HepG2 (cell line): Measurements from ENCODE around the gene RIN3. TPM values are rescaled to one million over a fixed set of nuclear protein-coding genes. Genes with fewer than 3 reads are reported as not detected.

Experiments
- AGO1 ChIP-seq: fragments of 200-400 bp; formaldehyde crosslinking; IDR thresholded peaks from 2 replicates; pipeline ENCODE4 v1.6.1; 2017; ENCODE audit warnings: mild to moderate bottlenecking, low read depth, low read length, moderate library complexity; ENCODE audit not compliant: poor library complexity, severe bottlenecking
- ARNTL ChIP-seq: sonication (generic); formaldehyde crosslinking; IDR thresholded peaks from 2 replicates; pipeline ENCODE4 v1.4.0; 2020; ENCODE audit warnings: mild to moderate bottlenecking, missing genetic modification reagents
- CHD4 ChIP-seq: fragments of 200-600 bp; sonication (generic); IDR thresholded peaks from 2 replicates; pipeline ENCODE4 v1.7.0; 2017; ENCODE audit warnings: mild to moderate bottlenecking, low read length, borderline replicate concordance
- EHMT2 ChIP-seq: fragments of 200-600 bp; sonication (generic); IDR thresholded peaks from 2 replicates; pipeline ENCODE4 v1.7.0; 2017; ENCODE audit warnings: antibody characterized with exemption, low read depth, low read length, borderline replicate concordance
- FOXC1 ChIP-seq: sonication (generic); formaldehyde crosslinking; IDR thresholded peaks from 2 replicates; pipeline ENCODE4 v1.8.0; 2022; ENCODE audit warnings: mild to moderate bottlenecking, missing genetic modification reagents, borderline replicate concordance
- GLMP ChIP-seq: sonication (generic); formaldehyde crosslinking; IDR thresholded peaks from 2 replicates; pipeline ENCODE4 v1.9.0; 2021; ENCODE audit warnings: missing genetic modification reagents, mild to moderate bottlenecking, borderline replicate concordance
- HMGA1 ChIP-seq: sonication (generic); formaldehyde crosslinking; conservative IDR thresholded peaks from 2 replicates; pipeline ENCODE4 v1.4.0; 2020; ENCODE audit warnings: missing genetic modification reagents
- HNRNPL ChIP-seq: fragments of 200-400 bp; formaldehyde crosslinking; IDR thresholded peaks from 2 replicates; pipeline ENCODE4 v1.6.1; 2017; ENCODE audit warnings: mild to moderate bottlenecking, low read depth, low read length
- KDM1A ChIP-seq: IDR thresholded peaks from 2 replicates; pipeline ENCODE4 v1.6.1; 2016; ENCODE audit warnings: missing compliant biosample characterization
- MAF1 ChIP-seq: sonication (generic); formaldehyde crosslinking; IDR thresholded peaks from 2 replicates; pipeline ENCODE4 v1.5.0; 2020; ENCODE audit warnings: missing genetic modification reagents, borderline replicate concordance
- MBNL3 ChIP-seq: fragments of 250-450 bp; sonication (Bioruptor Pico); conservative IDR thresholded peaks from 2 replicates; pipeline ENCODE4 v1.8.0; 2022; ENCODE audit warnings: mild to moderate bottlenecking, inconsistent platforms
- MXD3 ChIP-seq: IDR thresholded peaks from 2 replicates; pipeline ENCODE4 v1.6.1; 2016; ENCODE audit warnings: mild to moderate bottlenecking, missing biosample characterization, missing genetic modification reagents
- NR2C2 ChIP-seq: sonication (generic); formaldehyde crosslinking; IDR thresholded peaks from 2 replicates; pipeline ENCODE4 v1.4.0; 2020; ENCODE audit warnings: missing genetic modification reagents, mild to moderate bottlenecking, moderate library complexity, borderline replicate concordance
- PAX8 ChIP-seq: sonication (generic); formaldehyde crosslinking; IDR thresholded peaks from 2 replicates; pipeline ENCODE4 v1.8.0; 2022; ENCODE audit warnings: mild to moderate bottlenecking, missing genetic modification reagents, borderline replicate concordance
- POLR2A ChIP-seq, 2 experiments: IDR thresholded peaks; 2 replicates each; pipeline ENCODE4 v1.6.1; 2011; ENCODE audit warnings: low read depth in 2 of 2, low read length in 2 of 2, mild to moderate bottlenecking in 1 of 2, moderate library complexity in 1 of 2; ENCODE audit not compliant: insufficient read depth in 1 of 2
- RFX1 ChIP-seq: fragments of 450-650 bp; IDR thresholded peaks from 2 replicates; pipeline ENCODE4 v1.6.1; 2017
- SNAPC2 ChIP-seq: sonication (generic); formaldehyde crosslinking; IDR thresholded peaks from 2 replicates; pipeline ENCODE4 v1.8.1; 2022; ENCODE audit warnings: mild to moderate bottlenecking, missing genetic modification reagents
- STAG1 ChIP-seq: sonication (generic); formaldehyde crosslinking; IDR thresholded peaks from 2 replicates; pipeline ENCODE4 v1.4.0; 2020; ENCODE audit warnings: missing genetic modification reagents
- ZKSCAN5 ChIP-seq: sonication (generic); formaldehyde crosslinking; IDR thresholded peaks from 2 replicates; pipeline ENCODE4 v1.5.1; 2020; ENCODE audit warnings: mild to moderate bottlenecking, missing genetic modification reagents
- ZNF12 ChIP-seq: sonication (generic); formaldehyde crosslinking; IDR thresholded peaks from 2 replicates; pipeline ENCODE4 v1.5.0; 2020; ENCODE audit warnings: missing genetic modification reagents
- ZNF20 ChIP-seq: sonication (generic); formaldehyde crosslinking; IDR thresholded peaks from 2 replicates; pipeline ENCODE4 v1.4.0; 2020; ENCODE audit warnings: mild to moderate bottlenecking, moderate library complexity, missing genetic modification reagents
- ZNF326 ChIP-seq: sonication (generic); formaldehyde crosslinking; IDR thresholded peaks from 2 replicates; pipeline ENCODE4 v1.4.0; 2020; ENCODE audit warnings: missing genetic modification reagents, borderline replicate concordance
- ZNF350 ChIP-seq: sonication (generic); formaldehyde crosslinking; IDR thresholded peaks from 2 replicates; pipeline ENCODE4 v1.4.0; 2020; ENCODE audit warnings: mild to moderate bottlenecking, low read depth, missing genetic modification reagents, borderline replicate concordance
- ZNF543 ChIP-seq: sonication (generic); formaldehyde crosslinking; IDR thresholded peaks from 2 replicates; pipeline ENCODE4 v1.4.0; 2020; ENCODE audit warnings: mild to moderate bottlenecking, missing genetic modification reagents
- ZNF550 ChIP-seq: sonication (generic); formaldehyde crosslinking; IDR thresholded peaks from 2 replicates; pipeline ENCODE4 v1.4.0; 2020; ENCODE audit warnings: mild to moderate bottlenecking, missing genetic modification reagents, borderline replicate concordance
- ZNF564 ChIP-seq: sonication (generic); formaldehyde crosslinking; IDR thresholded peaks from 2 replicates; pipeline ENCODE4 v1.8.1; 2023; ENCODE audit warnings: mild to moderate bottlenecking, missing genetic modification reagents
- ZNF569 ChIP-seq: sonication (generic); formaldehyde crosslinking; IDR thresholded peaks from 2 replicates; pipeline ENCODE4 v1.5.0; 2020; ENCODE audit warnings: mild to moderate bottlenecking, missing genetic modification reagents, moderate library complexity, borderline replicate concordance
- ZNF737 ChIP-seq: sonication (generic); formaldehyde crosslinking; IDR thresholded peaks from 2 replicates; pipeline ENCODE4 v1.5.0; 2020; ENCODE audit warnings: missing genetic modification reagents, mild to moderate bottlenecking, borderline replicate concordance
- ZNF747 ChIP-seq: sonication (generic); formaldehyde crosslinking; IDR thresholded peaks from 2 replicates; pipeline ENCODE4 v1.8.1; 2023; ENCODE audit warnings: missing genetic modification reagents, mild to moderate bottlenecking, borderline replicate concordance
- polyA plus RNA-seq, 8 experiments: library from polyadenylated mRNA; depleted of rRNA in 3 of 8; stranded (reverse) in 7 of 8; unstranded in 1 of 8; fragments of >200 nt; fragmentation: Illumina TruSeq in 4 of 8; extraction: Trizol in 4 of 8; gene quantifications; 2 replicates each; pipeline versions ENCODE4 v1.2.1 to v1.2.3, GENCODE V29; 2011 to 2016; ENCODE audit warnings: low read depth in 4 of 8, missing spikeins in 1 of 8, mixed read lengths in 1 of 8; ENCODE audit not compliant: insufficient read depth in 1 of 8
- total RNA-seq, 5 experiments: library from RNA; depleted of rRNA; stranded (reverse); fragments of >200 nt; fragmentation: Illumina TruSeq; extraction: Trizol; gene quantifications; 2 replicates each; pipeline ENCODE4 v1.2.3, GENCODE V29; 2016; ENCODE audit warnings: low read depth in 1 of 5
- TF ChIP-seq, protein P1 (sequence below): IDR thresholded peaks from 2 replicates; pipeline ENCODE4 v1.6.1; 2016; ENCODE audit warnings: mild to moderate bottlenecking

RIN3 gene
- total and polyA plus RNA-seq, 2 of the 13 experiments (the other 11 are each of a cell fraction or from before 2014, with no cell fraction given), result 2.3 to 3.6 TPM

- TF ChIP-seq KDM1A, result peak; percentile 91
- no peak for TF ChIP-seq ZNF350 (CRISPR knock-in tag)
- peak; percentile 52; the same call in 1 of the 2 replicates for TF ChIP-seq NR2C2
- TF ChIP-seq ZNF550 (CRISPR knock-in tag), result no peak
- peak; percentile 51; the same call in 1 of the 2 replicates for TF ChIP-seq EHMT2
- no peak for TF ChIP-seq ZKSCAN5 (CRISPR knock-in tag)
- TF ChIP-seq PAX8 (CRISPR knock-in tag), result no peak
- peak; percentile 78; the same call in 1 of the 2 replicates for TF ChIP-seq SNAPC2
- peak; percentile 25 for TF ChIP-seq STAG1 (CRISPR knock-in tag)
- TF ChIP-seq GLMP (CRISPR knock-in tag), result no peak
- TF ChIP-seq, protein P1, sequence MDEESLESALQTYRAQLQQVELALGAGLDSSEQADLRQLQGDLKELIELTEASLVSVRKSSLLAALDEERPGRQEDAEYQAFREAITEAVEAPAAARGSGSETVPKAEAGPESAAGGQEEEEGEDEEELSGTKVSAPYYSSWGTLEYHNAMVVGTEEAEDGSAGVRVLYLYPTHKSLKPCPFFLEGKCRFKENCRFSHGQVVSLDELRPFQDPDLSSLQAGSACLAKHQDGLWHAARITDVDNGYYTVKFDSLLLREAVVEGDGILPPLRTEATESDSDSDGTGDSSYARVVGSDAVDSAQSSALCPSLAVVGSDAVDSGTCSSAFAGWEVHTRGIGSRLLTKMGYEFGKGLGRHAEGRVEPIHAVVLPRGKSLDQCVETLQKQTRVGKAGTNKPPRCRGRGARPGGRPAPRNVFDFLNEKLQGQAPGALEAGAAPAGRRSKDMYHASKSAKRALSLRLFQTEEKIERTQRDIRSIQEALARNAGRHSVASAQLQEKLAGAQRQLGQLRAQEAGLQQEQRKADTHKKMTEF (CRISPR knock-in tag), result peak; percentile 78
- no peak for TF ChIP-seq MAF1
- 0 out of 2 replicates have a peak, but pooled peaks have one; percentile 31 for TF ChIP-seq MXD3
- no peak for TF ChIP-seq ARNTL (CRISPR knock-in tag)
- peak; percentile 81; the same call in 1 of the 2 replicates for TF ChIP-seq ZNF747
- TF ChIP-seq RFX1, result no peak
- TF ChIP-seq POLR2A (IDR thresholded peaks at IDR 0.05; ENCODE audit: insufficient read depth in 1 of 2, low read depth in 2 of 2, low read length in 2 of 2), result peak in 1 of 2 experiments; percentile 37; a peak in 1 of 4 replicates
- peak; percentile 31; the same call in 1 of the 2 replicates for TF ChIP-seq FOXC1 (CRISPR knock-in tag)
- TF ChIP-seq ZNF564 (CRISPR knock-in tag), result peak; percentile 32; the same call in 1 of the 2 replicates
- TF ChIP-seq ZNF20 (CRISPR knock-in tag), result no peak
- no peak for TF ChIP-seq ZNF326 (CRISPR knock-in tag)
- no peak for TF ChIP-seq ZNF737 (CRISPR knock-in tag)
- TF ChIP-seq AGO1, result no peak
- TF ChIP-seq MBNL3 (CRISPR knock-in tag), result no peak
- TF ChIP-seq HMGA1, result no peak
- peak; percentile 44; the same call in 1 of the 2 replicates for TF ChIP-seq ZNF12
- TF ChIP-seq ZNF543 (CRISPR knock-in tag), result 0 out of 2 replicates have a peak, but pooled peaks have one; percentile 29
- peak; percentile 89; the same call in 1 of the 2 replicates for TF ChIP-seq CHD4
- TF ChIP-seq ZNF569 (CRISPR knock-in tag), result no peak
- TF ChIP-seq HNRNPL, result 0 out of 2 replicates have a peak, but pooled peaks have one; percentile 29
Observed at GRCh38 chr14:92556863-92557543, 43.4 kb downstream of the RIN3 start (continued).
